GM19328 (cell line): ENCODE results near the gene PROC.

Experiments used
- ATAC-seq: cut with Tn5 transposase; IDR thresholded peaks from one replicate; pipeline ENCODE4 v1.9.1; 2021; ENCODE audit warnings: mild to moderate bottlenecking, moderate library complexity; ENCODE audit not compliant: unreplicated experiment

The PROC gene

GRCh38 chr2:127413200-127413599 is 5.0 kb upstream of the PROC start:
- no peak for ATAC-seq

GRCh38 chr2:127413782-127414637 is 4.2 kb upstream of the PROC start:
- no peak for ATAC-seq

- no peak for ATAC-seq
Measured at GRCh38 chr2:127414638-127415592, 3.3 kb upstream of the PROC start.

GRCh38 chr2:127415593-127416505 is 2.4 kb upstream of the PROC start:
- peak; percentile 69 for ATAC-seq

- ATAC-seq, result no peak
Measured at GRCh38 chr2:127416506-127417001, 1.7 kb upstream of the PROC start.

- ATAC-seq, result no peak
Measured at GRCh38 chr2:127417406-127417805, 821 bp upstream of the PROC start.

GRCh38 chr2:127419112-127419430 is 844 bp downstream of the PROC start:
- ATAC-seq, result no peak

- no peak for ATAC-seq
Measured at GRCh38 chr2:127419448-127420038, 1.3 kb downstream of the PROC start.

GRCh38 chr2:127420039-127420864 is 2.0 kb downstream of the PROC start:
- ATAC-seq, result no peak

- no peak for ATAC-seq
Measured at GRCh38 chr2:127421116-127421800, 3.0 kb downstream of the PROC start.

- ATAC-seq, result no peak
Measured at GRCh38 chr2:127421871-127422558, 3.8 kb downstream of the PROC start.

GRCh38 chr2:127422559-127423477 is 4.6 kb downstream of the PROC start:
- ATAC-seq, result no peak

- ATAC-seq, result no peak
Measured at GRCh38 chr2:127423478-127423843, 5.2 kb downstream of the PROC start.

- no peak for ATAC-seq
Measured at GRCh38 chr2:127423880-127424279, 5.7 kb downstream of the PROC start.

GRCh38 chr2:127424598-127425520 is 6.6 kb downstream of the PROC start:
- ATAC-seq, result no peak
